M059J (cell line): ENCODE data around the gene BEAN1. TPM values are rescaled to one million over a fixed set of nuclear protein-coding genes. Genes with fewer than 3 reads are reported as not detected.

Source experiments
- DNase-seq: peaks from one replicate; pipeline ENCODE4 v3.0.0-alpha.2; 2012; ENCODE audit warnings: low read depth
- total RNA-seq: library from RNA; depleted of rRNA; stranded (reverse); fragments of >200 nt; shearing (Covaris generic); gene quantifications from 2 replicates; pipeline ENCODE4 v1.2.3, GENCODE V29; 2014; rRNA removed

BEAN1 gene
- total RNA-seq, 1 experiment from 2014 or later = not detected

DNA sequence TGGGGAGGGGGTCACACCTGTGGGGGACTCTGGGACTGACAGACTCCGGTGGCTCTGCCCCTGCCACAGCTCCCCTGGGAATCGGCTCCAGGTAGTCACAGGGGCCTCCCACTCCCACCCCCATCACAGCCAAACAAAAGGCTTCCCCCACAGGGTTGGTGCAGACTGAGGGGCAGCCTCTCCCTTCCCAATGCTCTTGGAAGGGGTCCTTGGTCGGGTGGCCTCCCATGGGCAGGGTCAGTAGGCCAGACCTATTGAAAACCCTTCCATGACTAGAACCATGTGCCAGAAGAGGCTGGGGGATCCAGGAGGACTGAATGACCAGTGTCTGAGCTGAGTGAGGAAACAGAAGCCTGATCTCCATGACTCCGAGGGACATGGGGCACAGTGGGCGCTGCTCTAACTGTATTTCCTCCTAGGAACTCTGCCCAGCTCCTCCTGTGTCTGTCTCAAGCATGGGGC, 94.2 kb downstream of the BEAN1 start:
- DNase-seq = no peak

- DNase-seq = peak; percentile 99
Observed at GRCh38 chr16:66521951-66522771, 95.1 kb downstream of the BEAN1 start.

DNA sequence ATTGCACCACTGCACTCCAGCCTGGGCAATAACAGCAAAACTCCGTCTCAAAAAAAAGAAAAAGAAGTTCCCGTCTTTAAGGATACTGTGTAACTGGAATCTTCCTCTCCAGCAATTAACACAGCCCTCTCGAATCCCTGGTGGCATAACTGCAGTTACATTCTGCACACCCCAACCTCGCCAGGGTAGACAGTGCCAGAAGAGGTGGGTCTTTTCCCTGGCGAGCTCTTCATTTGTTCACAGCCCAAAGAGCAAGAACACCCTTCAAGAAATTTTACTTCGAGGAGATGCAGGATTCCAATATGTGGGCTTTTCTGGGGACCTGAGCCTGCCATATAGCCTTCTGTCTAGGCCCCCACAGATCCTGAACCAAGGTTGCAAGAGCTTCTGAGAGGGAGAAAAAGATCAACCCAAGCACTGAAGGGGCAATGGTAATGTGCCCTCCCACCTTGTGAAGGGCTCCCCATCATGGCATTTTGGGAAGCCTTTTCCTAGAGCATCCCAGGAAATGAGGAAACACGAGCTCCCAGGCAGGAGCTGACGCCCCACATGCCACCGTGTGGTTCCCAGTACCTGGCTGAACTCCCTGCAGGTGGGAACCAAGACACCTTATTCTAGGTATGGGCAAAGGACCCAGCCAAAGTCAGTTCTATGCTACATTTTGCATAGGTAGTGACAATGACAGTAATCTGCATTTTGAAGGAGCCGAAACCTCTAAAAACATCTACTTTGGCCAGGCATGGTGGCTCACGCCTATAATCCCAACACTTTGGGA, 95.9 kb downstream of the BEAN1 start:
- no peak for DNase-seq

DNA sequence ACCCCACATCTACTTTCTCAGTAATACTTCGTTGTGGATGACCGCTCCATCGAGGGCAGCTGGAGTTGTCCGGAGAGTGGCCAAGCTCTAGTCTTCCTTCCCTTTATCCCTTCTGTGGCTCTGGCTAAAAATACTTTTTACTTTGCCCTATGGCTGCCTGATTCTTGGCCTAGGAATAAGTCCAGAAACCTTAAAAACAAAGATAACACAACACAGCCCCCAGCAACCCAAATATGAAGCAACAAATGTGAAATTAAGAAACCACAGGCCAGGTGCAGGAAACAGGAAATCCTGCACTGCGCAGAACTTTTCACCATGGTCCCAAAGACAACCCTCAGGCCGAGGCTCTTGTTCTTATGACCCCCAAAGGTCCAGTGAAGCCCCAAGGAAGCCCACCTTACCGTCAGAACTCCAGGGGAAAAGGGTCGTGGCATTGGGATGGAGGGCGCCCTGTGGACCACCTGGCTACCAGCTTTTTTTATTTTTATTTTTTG, 96.8 kb downstream of the BEAN1 start:
- no peak for DNase-seq

DNA sequence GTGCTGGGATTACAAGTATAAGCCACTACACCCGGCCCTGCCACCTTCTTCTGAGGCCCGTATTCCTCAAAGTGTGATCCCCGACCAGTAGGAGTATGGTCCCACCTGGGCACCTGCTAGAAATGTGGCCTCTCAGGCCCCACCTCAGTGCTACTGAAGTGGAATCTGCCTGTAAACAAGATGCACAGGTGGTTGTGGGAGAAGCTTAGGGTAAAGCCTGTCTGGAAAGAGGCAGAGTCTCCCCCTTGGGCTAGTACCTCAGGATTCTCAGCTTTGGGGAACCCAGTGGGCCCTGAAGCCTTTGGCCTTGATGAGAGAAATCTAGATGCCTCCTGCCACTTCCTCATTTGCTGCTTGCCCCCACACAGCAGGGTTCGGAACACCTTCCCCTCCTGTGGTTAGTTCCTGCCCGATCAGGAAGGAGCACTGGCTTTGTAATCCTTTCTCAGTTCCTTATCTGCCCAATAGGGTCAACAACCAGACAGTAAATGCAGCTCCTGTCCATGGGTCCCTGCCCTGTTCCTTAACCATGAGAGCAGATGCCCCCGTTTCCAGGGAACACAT, 97.6 kb downstream of the BEAN1 start:
- no peak for DNase-seq

GRCh38 chr16:66525396-66526180, 98.5 kb downstream of the BEAN1 start:
- DNase-seq = peak; percentile 99

GRCh38 chr16:66528294-66528693, 101.2 kb downstream of the BEAN1 start:
- no peak for DNase-seq

- DNase-seq = no peak
Observed at GRCh38 chr16:66529475-66529874, 102.4 kb downstream of the BEAN1 start.

Other genes starting within 250 kb of the BEAN1 start
- 0.05 TPM in 1 of 2 replicates, not detected in the other for gene CDH5, start 60.6 kb upstream of the BEAN1 start, total RNA-seq
- gene TK2, start 122.8 kb downstream of the BEAN1 start, total RNA-seq = 13.6 and 25.2 TPM in 2 replicates
- 145 and 165 TPM in 2 replicates for gene CKLF, start 125.3 kb downstream of the BEAN1 start, total RNA-seq
- 2.1 and 3.8 TPM in 2 replicates for gene CMTM1, start 139.1 kb downstream of the BEAN1 start, total RNA-seq
- not detected in 2 replicates for gene CMTM2, start 152.2 kb downstream of the BEAN1 start, total RNA-seq
- 28.9 and 33.6 TPM in 2 replicates for gene CMTM3, start 177.4 kb downstream of the BEAN1 start, total RNA-seq